HUES64 (cell line): ENCODE data around the gene DNASE1L1.

ENCODE experiments used
- H3K27ac ChIP-seq: 2 replicates; pipeline ENCODE4 v1.7.0; 2013; ENCODE audit warnings: low read depth, low read length, inconsistent platforms
- H3K27me3 ChIP-seq: 2 replicates; pipeline ENCODE4 v1.6.1; 2013; ENCODE audit warnings: mild to moderate bottlenecking, low read length; ENCODE audit not compliant: insufficient read depth
- H3K36me3 ChIP-seq: 2 replicates; pipeline ENCODE4 v1.6.1; 2013; ENCODE audit warnings: mild to moderate bottlenecking, low read length; ENCODE audit not compliant: insufficient read depth
- H3K4me1 ChIP-seq: 2 replicates; pipeline ENCODE4 v1.6.1; 2013; ENCODE audit warnings: mild to moderate bottlenecking, low read length, moderate library complexity; ENCODE audit not compliant: insufficient read depth
- H3K4me3 ChIP-seq: 2 replicates; pipeline ENCODE4 v1.5.1; 2013; ENCODE audit warnings: mild to moderate bottlenecking, low read length, moderate library complexity
- H3K9ac ChIP-seq: 2 replicates; pipeline ENCODE4 v1.6.1; 2013; ENCODE audit warnings: mild to moderate bottlenecking, low read depth, low read length
- H3K9me3 ChIP-seq: 2 replicates; pipeline ENCODE4 v1.6.1; 2013; ENCODE audit warnings: low read depth, low read length; ENCODE audit not compliant: insufficient read depth
- WGBS: fragments of 150-250, 120-280 bp; methylation state at CpG from one replicate; pipeline ENCODE4 v1.1.7; 2013; ENCODE audit warnings: missing lambda C conversion rate; 5-methylcytosine and 5-hydroxymethylcytosine counted together

Gene DNASE1L1

DNA sequence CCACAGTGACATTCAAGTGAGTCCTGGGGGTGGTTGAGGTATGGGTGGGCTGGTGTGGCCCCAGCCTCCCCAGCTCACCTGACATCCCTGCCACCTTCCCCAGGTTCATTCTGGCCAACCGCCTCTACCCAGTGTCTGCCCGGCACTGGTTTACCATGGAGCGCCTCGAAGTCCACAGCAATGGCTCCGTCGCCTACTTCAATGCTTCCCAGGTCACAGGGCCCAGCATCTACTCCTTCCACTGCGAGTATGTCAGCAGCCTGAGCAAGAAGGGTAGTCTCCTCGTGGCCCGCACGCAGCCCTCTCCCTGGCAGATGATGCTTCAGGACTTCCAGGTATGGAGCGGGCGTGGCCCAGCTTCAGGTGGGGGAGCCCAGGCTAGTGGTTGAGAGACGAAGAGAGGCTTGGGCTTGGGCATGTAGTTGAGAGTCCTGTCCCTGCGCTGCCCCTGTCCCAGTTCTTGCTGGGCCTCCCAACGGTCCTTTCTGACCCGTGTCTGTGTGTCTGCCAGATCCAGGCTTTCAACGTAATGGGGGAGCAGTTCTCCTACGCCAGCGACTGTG lies 26.2 kb upstream of the DNASE1L1 start:
- no peaks in the 10 kb centered on the region for H3K9me3 ChIP-seq
- no peak overlapping the region for H3K27ac ChIP-seq
- 0 out of 2 replicates have a peak, but pooled peaks cover 3% of the 10 kb centered on the region for H3K4me1 ChIP-seq
- H3K27me3 ChIP-seq, result no peaks in the 10 kb centered on the region
- no peak overlapping the region for H3K9ac ChIP-seq
- peaks cover 30% of the 10 kb centered on the region for H3K36me3 ChIP-seq
- WGBS, result 94% methylated on average over 19 of the region's 19 CpGs
- peak overlapping the region; percentile 67; the same call in 1 of the 2 replicates for H3K4me3 ChIP-seq

DNA sequence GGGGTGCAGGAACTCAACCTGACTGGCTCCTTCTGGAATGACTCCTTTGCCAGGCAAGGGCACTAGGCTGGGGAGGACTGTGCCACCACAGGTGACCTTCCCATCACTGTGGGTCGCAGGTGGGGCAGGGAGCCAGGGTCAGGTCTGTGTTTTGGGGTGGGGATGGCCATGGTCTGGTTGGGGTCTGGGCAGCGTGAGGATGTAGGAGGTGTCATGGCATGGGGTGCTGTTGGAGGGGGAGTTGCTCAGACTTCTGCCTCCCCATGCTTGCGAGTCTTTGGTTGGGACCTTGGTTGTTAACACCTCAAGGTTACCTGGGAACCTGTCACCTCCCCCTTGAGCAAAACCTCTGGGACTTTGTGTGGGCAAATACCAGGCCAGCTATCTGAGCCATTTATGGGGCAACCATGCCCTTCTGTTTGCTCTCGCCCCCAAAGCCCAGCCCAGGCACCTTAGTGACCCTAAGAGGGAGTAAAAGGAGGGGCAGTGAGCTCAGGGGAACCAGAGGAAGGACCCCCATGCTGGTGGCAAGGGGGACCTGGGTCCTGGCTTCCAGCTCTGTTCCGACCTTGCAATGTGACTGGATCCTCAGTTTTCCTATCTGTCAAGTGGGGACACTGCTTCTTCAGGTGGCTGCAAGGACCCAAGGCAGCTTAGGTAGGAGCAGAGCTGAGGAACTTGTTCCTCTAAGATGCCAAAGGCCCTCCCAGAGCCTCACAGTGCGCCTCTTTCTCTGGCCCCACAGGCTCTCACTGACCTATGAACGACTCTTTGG lies 25.5 kb upstream of the DNASE1L1 start:
- no peak overlapping the region for H3K4me3 ChIP-seq
- peaks cover 28% of the 10 kb centered on the region for H3K36me3 ChIP-seq
- WGBS, result 92% methylated on average over 6 of the region's 7 CpGs

DNA sequence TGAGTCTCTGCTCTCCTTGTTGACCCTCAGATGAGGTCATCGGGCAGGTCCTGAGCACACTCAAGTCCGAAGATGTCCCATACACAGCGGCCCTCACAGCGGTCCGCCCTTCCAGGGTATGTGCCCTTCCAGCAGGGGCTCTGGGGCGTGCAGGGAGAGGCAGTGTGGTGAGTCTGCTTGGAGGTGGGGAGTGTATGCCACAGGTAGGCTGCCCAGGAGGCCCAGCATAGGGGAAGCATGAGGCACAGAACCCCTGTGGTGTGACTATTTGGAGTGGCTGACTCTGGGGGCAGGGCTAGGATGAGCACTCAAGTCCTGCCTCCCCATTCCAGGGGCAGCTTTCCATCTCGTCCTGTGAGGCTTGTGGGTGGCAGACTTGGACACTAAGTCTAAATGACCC lies 24.6 kb upstream of the DNASE1L1 start:
- Histone ChIP-seq H3K9me3 (no peaks in the 10 kb centered on the region), H3K9ac (no peak overlapping the region), H3K4me3 (no peak overlapping the region), H3K36me3 (peaks cover 22% of the 10 kb centered on the region), H3K27me3 (no peaks in the 10 kb centered on the region), H3K27ac (no peak overlapping the region), H3K4me1 (0 out of 2 replicates have a peak, but pooled peaks cover 3% of the 10 kb centered on the region)
- WGBS, result 94% methylated on average over 7 of the region's 7 CpGs

More for the DNA sequence above, 25.5 kb upstream of the DNASE1L1 start:
- H3K27me3 ChIP-seq, result no peaks in the 10 kb centered on the region
- 0 out of 2 replicates have a peak, but pooled peaks cover 3% of the 10 kb centered on the region for H3K4me1 ChIP-seq
- no peak overlapping the region for H3K27ac ChIP-seq
- H3K9me3 ChIP-seq, result no peaks in the 10 kb centered on the region
- H3K9ac ChIP-seq, result no peak overlapping the region

DNA sequence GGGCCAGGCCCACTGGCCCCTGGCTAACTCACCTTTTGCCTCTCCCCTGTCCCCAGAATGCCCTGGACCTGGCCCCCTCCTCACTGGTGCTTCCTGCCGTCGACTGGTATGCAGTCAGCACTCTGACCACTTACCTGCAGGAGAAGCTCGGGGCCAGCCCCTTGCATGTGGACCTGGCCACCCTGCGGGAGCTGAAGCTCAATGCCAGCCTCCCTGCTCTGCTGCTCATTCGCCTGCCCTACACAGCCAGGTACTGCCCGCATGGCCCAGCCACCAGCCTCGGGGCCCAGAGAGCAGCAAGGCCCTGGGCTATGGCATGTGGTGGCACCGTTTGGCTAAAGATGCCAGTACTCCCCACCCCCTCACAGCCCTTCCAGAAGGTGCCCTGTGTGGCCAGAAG lies 23.2 kb upstream of the DNASE1L1 start:
- Histone ChIP-seq H3K27ac (no peak overlapping the region), H3K9me3 (no peaks in the 10 kb centered on the region), H3K4me1 (0 out of 2 replicates have a peak, but pooled peaks cover 3% of the 10 kb centered on the region), H3K36me3 (peaks cover 20% of the 10 kb centered on the region), H3K4me3 (no peak overlapping the region), H3K27me3 (no peaks in the 10 kb centered on the region), H3K9ac (no peak overlapping the region)
- 91% methylated on average over 7 of the region's 8 CpGs for WGBS

DNA sequence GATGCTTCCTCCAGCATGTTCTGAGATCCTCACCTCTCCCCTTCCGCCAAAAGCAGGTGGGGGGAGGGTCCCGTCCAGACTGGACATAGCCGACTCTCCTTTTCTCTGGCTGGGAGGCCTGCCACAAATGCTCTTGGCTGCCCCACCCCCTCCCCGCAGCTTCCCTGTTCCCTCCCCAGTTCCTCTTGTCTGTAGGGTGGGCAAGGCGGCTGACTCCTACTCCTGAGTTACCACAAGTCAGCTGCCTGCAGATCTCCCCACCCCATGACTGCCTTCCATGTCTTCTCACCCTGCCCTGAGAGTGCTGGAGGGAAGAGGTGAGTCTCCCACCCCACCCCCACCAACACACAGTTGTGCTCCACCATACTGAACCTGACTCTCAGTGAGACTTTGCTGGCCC lies 22.3 kb upstream of the DNASE1L1 start:
- Histone ChIP-seq H3K27me3 (no peaks in the 10 kb centered on the region), H3K4me3 (no peak overlapping the region), H3K27ac (no peak overlapping the region), H3K9ac (no peak overlapping the region), H3K9me3 (no peaks in the 10 kb centered on the region), H3K36me3 (peaks cover 20% of the 10 kb centered on the region), H3K4me1 (0 out of 2 replicates have a peak, but pooled peaks cover 3% of the 10 kb centered on the region)
- 70% methylated on average over 5 of the region's 5 CpGs for WGBS

DNA sequence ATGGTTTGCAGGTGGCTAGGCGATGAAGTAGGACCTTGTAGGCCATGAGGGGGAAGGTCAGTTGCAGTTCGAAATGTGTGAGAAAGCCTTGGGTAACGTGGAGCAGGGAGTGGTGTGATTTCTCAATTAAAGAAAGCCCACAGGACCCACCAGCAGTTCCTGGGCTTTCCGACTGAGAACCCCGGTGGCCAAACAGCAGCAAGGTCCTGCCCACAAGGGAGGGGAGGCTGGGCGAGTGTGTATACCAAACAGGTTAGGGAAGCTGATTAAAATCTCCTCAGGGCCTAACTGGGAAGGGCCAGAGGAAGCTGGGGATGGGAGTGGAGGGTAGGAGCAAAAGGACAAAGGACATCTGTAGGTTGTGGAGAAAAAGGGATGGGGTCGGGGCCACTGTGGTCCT lies 21.9 kb upstream of the DNASE1L1 start:
- no peaks in the 10 kb centered on the region for H3K9me3 ChIP-seq
- 85% methylated on average over 7 of the region's 7 CpGs for WGBS
- no peaks in the 10 kb centered on the region for H3K27me3 ChIP-seq
- H3K36me3 ChIP-seq, result peaks cover 20% of the 10 kb centered on the region
- no peak overlapping the region for H3K27ac ChIP-seq
- no peaks in the 10 kb centered on the region for H3K4me1 ChIP-seq
- no peak overlapping the region for H3K4me3 ChIP-seq
- no peak overlapping the region for H3K9ac ChIP-seq

DNA sequence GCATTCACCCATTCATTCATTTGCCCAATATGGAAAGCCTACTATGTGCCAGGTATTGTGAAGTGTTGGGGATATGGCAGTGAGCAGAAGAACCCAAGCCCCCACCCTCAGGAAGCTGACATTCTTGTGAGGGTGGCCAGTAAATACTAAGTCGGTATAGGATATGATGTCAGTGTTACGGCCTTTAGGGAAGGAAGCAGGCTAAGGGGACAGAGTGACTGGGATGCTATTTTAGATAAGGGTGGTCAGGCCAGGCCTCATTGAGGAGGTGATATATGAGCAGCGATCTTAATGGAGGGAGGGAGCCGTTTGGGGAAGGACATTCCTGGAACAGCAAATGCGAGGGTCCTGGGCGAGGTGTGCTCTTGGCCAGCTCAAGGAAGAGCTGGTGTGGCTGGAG lies 21.4 kb upstream of the DNASE1L1 start:
- Histone ChIP-seq H3K36me3 (peaks cover 20% of the 10 kb centered on the region), H3K4me1 (no peaks in the 10 kb centered on the region), H3K9me3 (no peaks in the 10 kb centered on the region), H3K4me3 (no peak overlapping the region), H3K27ac (no peak overlapping the region), H3K27me3 (no peaks in the 10 kb centered on the region), H3K9ac (no peak overlapping the region)
- 83% methylated on average over 6 of the region's 6 CpGs for WGBS

DNA sequence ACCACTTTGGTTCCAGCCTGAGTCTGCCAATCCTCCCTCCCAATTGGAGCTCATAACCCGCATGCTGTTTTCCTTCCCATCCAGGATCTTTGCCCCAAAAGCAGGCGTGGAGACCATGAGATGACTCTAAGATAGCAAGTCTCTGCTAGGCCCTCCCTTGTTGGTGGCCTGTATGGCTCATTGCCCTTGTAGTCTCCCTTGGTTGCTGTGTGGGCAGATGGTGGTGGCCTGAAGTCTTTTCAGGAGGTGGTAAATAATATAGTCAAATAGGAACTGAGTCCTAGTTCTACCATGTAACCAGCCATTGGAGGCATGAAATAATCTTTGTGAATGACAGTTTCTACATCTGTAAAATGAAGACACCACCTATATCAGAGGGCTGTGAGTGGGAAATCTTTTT lies 20.7 kb upstream of the DNASE1L1 start:
- Histone ChIP-seq H3K27ac (no peak overlapping the region), H3K9ac (no peak overlapping the region), H3K9me3 (no peaks in the 10 kb centered on the region), H3K36me3 (peaks cover 14% of the 10 kb centered on the region), H3K4me1 (no peaks in the 10 kb centered on the region), H3K27me3 (no peaks in the 10 kb centered on the region), H3K4me3 (peak overlapping the region; percentile 71)
- 95% methylated on average over 2 of the region's 2 CpGs for WGBS

DNA sequence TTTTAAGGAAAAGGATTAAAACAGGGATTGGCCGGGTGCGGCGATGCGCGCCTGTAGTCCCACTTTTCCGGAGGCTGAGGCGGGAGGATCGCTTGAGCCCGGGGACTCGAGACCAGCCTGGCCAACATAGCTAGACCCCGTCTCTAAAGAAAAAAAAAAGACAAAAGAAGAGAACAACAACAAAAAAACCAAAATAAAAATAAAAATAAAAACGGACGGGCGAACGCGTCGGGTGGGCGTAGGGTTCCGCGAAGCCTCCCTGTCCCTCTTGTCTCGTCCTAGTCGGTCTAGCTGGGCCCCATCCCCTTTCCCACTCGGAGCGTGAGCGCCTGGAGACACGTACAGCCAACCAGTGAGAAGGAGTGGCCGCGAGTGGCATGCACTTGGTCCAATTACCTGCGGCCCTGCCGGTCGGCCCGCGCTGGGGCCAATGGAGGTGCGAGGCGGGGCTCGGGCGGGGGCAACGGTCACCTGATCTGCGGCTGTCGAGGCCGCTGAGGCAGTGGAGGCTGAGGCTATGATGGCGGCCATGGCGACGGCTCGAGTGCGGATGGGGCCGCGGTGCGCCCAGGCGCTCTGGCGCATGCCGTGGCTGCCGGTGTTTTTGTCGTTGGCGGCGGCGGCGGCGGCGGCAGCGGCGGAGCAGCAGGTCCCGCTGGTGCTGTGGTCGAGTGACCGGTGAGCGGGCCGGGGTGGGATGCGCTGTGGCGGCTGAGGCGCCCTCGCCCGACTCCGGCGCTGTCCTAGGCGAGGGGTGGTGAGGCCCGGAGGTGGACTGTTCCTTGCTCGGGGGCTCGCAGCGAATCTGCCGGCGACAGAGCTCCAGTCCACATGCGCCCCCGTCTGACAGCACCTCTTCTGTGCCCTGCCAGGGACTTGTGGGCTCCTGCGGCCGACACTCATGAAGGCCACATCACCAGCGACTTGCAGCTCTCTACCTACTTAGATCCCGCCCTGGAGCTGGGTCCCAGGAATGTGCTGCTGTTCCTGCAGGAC lies 19.4 kb upstream of the DNASE1L1 start, which contains the start of gene ATP6AP1:
Gene ATP6AP1, plus strand, starts transcription at position 502 of the 996 bp plus-strand sequence. Its CDS starts 16 bp downstream, at position 518.
- Histone ChIP-seq H3K27me3 (no peaks in the 10 kb centered on the region), H3K27ac (0 out of 2 replicates have a peak within 1 kb of the TSS, but pooled peaks have one; percentile 13), H3K9ac (peak within 1 kb of the TSS; percentile 57), H3K36me3 (peaks cover 7% of the 10 kb centered on the region; the same call in 1 of the 2 replicates), H3K4me3 (peak within 1 kb of the TSS; percentile 71), H3K4me1 (no peaks in the 10 kb centered on the region), H3K9me3 (no peaks in the 10 kb centered on the region)
- 12% methylated on average over 86 of the region's 87 CpGs for WGBS

DNA sequence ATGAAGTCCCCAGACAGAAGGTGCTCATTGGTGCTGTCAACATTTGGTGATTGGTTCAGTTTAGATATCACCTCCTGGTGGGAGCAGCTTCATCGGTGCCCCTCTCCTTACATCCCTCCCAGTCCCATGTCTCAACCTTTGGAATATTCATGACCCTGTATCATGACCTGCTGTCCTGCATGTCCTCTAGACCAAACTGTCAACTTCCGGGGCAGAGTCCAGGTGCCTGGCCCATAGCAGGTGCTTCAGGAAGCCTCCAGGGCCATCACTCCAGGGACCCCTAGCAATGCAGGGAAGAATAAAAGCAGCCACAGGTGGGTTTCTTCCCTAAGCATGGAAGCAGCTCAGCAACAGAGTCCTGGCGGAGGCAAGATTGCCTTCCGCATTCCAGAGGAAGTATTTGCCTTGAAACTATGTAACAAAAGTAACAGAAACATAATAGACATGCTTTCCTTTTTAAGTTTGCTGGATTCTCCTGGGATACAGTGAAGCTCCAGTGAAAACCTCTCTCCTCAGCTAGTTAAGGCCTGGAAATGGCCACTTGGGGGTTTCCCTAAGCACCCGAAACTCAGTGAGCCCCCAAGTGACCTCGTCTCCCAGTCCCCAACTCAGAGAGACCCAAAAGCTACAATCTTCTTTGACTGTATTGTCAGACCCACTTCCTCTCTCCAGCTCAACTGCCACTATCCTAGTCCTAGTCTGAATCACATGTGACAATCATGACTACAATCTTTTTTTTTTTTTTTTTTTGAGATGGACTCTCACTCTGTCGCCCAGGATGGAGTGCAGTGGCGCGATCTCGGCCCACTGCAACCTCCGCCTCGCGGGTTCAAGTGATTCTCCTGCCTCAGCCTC lies 18.1 kb upstream of the DNASE1L1 start:
- Histone ChIP-seq H3K36me3 (0 out of 2 replicates have a peak, but pooled peaks cover 5% of the 10 kb centered on the region), H3K4me3 (no peak overlapping the region), H3K9ac (no peak overlapping the region), H3K9me3 (no peaks in the 10 kb centered on the region), H3K27ac (no peak overlapping the region; the same call in 1 of the 2 replicates), H3K27me3 (no peaks in the 10 kb centered on the region), H3K4me1 (no peaks in the 10 kb centered on the region)
- 92% methylated on average over 13 of the region's 13 CpGs for WGBS
